Hypothalamus (tissue), 51 donors: ENCODE measurements around the gene PHC1.
A peak's percentile ranks its signal among the peaks of the same experiment; 100 is the strongest.

ENCODE experiments used
- DNase-seq, 51 donors: peaks; one replicate each; lab custom pipeline; 2025; lab: John Stamatoyannopoulos, UW

The PHC1 gene

DNA sequence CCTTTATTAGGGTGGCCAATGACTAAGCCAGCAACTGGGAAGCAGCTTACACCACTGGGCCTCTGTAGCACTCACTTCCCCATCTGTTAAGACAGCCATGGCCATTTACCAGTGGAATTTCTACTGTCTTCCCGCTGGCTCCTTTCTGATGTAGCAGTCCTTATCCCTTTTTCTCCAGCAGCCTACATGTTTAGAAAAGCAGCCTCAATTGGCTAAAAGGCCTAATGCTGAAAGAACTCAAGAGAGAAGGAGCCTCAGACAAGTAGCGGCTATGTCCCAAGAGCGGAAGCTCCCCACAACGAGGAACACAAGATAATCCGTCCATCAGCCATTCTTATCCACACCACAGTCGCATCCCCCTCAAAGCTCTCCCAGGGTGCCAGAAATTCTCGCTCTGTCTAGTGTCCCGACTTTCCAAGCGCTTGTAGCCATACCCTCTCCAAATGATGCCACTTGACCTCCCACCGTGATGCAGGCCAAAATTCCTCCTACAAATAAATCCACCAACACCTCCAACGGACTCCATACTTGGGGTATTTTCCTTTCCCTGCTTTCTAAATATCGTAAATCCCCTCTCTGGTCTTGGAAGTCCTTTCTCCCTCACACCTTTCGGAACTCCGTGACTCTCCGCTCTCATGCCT lies 34.5 kb downstream of the PHC1 start:
- DNase-seq: peak in 9 of 51 donors; percentile 0 to 42 (median 34)

DNA sequence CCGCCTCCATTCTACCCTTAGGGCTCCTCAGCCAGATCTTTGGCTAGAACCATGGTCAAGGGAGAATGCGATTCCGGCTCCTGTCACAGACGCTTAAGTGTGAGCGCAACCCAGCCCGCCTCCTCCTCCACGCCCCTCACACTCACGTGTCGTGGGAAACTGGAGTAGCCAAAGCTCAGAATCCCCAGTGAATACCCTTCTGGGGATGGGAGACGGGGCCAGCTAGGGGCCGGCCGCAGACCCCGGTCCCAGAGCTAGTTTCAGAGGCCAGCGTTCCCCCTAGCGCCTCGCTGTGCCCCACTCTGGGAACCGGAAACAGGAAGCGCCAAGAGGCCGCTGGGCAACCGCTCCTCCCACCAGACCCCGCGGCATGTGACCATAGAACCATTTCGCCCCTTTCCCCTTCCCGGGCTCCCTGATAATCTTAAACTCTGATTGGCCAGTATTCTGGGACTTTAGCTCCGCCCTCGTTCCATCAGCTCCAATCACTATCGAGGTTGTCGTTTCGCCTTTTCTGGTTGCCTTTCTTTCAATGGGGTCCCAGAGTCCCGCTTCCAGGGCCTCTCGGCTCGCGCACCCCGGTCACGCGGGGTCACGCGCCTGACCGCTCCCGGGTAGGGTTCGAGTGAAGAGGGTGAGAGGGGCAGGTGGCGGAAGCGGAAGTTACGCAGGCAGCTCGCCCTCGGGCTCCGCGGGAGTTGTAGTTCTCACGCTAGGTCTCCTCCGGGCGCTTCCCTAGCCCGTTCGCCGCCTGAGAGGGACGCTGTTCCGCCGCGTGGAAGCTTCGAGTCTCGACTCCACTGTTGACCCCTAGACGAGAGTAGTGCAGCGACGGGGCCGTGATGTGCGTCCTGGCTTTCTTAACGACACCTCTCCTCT lies 35.3 kb downstream of the PHC1 start, which contains the start of gene M6PR:
TSS of gene M6PR (minus strand) at position 304 of the 879 bp plus-strand sequence. CDS start 3,241 bp downstream, outside the sequence.
- peak; percentile 92 to 100 (median 98) for DNase-seq

DNA sequence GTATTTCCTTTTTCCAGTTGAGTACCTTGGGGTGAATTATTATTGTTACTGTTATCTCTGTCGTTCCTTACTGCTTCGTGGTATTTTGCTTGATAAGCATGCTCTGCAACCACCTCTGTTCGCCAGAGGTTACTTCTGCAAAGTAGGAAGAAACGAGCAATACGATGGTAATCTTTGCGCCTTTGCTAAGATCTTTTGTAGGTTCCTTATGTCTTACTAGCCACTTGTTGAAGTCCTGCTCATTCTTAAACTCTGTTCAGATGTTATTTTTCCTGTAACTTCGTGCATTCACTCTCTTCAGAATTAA lies 35.9 kb downstream of the PHC1 start:
- no peak for DNase-seq

DNA sequence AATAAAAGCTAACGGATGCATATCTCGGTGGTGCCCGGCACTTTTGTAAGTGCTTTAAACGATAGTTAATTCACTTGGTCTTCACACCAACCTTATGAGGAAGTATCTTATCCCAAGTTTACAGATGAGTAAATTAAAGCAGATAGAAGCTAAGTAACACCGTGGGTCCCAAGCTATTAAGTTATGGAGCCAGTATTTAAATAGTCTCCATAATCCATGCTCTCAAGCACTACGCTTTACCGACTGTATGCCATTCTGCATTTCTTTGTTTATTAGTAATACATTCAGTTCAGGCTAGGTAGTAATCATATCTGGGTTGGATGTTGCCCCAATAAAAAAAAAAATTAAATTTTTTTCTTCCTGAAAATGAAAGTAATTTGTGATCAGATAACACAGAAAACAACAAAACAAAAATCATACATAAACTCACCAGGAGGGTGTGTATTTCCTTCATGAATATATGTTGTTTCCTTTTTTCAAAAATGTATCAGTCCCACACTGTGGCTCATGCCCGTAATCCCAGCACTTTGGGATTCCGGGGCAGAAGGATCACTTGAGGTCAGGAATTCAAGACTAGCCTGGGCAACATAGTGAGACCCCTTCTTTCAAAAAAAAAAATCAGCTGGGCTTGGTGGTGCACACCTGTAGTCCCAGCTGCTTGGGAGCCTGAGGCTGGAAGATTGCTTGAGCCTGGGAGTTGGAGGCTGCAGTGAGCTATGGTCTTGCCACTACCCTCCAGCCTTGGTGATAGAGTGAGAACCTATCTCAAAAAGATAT lies 36.6 kb downstream of the PHC1 start:
- DNase-seq: no peak

DNA sequence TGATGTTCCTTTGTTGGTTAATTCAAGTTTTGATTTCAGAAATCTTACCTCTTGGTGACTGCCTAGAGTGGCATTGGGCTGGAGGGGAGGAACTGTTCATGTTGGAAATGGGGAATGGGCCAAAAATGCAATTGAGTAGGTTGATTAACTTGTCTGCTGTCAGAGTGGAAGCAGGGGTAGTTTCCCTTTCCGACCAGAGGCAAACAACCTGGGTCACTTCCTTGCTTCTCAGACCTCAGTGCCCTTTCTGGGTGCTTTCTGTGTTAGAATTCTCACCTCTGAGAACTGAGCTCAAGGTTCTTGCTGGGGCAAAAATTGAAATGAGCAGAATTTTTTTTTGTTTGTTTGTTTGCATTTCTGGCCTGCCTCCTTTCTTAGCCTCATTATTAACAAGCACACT lies 37.4 kb downstream of the PHC1 start:
- DNase-seq: no peak

DNA sequence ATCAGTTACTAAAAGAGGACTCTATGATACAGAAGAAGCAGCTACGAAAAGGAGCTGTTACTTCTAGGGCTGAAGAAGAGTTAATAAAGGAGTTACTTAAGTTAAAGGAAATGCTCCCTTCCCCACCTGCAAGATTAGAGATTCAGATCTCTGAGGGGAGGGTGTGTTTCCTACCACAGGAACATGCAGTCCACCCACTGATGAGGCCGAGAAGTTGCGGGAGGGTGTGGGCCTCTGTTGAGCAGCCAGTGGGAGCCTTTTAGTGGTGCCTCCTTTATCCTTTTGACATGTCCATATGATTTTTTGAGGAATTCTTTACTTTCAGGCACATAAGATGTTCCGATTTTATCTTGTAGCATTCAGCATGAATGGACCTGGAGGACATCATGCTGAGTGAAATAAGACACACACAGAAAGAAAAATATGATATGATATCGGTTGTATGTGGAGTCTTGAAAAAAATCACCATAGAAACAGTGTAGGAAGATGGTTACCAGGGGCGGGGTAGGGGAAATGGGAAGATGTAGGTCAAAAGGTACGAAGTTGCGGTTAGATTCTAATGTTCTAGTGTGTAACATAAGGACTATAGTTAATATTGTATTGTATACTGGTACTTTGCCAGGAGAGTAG lies 39.6 kb downstream of the PHC1 start:
- no peak for DNase-seq

DNA sequence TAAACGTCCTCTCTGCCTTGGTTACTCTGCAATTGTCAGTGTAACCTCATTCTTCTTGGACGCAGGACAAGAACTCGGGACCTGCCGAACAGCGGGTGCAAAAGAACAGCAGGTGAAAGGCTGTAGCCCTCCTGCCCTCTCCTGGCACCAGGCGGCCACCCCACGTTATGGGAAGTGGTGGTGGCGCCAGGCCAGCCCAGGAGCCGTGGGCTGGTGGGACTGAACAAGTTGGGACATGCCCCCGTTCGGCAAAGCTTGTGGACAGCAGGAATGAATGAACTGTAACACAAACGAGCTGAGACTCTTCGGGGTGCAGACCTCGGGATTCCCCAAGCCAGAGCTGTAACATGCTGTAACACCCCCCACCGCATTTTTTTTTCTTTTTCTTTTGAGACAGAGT lies 41.8 kb downstream of the PHC1 start:
- DNase-seq: no peak

DNA sequence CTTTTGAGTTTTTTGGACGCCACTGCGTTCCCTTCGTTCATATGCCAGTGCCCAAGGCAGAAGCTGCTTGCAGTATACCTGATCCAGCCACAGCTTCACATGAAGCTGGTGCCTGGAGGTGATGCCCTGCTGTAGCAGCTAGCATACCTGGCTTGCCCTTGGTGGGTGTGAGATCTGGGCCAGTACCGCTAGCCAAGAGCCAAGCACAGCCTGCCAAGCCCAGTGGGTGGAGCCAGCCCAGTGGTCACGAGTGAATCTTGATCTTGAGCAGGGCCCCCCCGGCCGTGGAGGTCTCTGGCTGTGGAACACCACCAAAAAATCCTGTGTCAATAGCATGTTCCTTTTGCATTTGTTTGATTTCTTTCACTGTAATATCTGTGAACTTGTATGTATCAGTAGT lies 42.5 kb downstream of the PHC1 start:
- DNase-seq: no peak

DNA sequence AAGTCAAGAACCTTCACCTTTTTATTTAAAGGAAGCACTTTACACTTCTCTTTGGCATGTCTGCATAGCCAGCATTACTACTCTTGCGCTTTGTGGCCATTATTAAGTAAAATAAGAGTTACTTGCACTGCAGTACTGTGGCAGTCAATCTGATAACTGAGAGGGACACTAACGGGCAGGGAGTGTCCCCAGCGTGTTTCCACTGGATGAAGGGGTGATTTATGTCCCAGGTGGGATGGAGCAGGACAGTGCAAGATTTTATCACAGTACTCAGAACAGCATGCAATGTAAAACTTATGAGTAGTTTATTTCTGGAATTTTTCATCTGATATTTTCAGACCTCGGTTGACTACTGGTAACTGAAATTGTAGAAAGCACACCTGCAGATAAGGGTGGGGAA lies 43.3 kb downstream of the PHC1 start:
- no peak for DNase-seq

DNA sequence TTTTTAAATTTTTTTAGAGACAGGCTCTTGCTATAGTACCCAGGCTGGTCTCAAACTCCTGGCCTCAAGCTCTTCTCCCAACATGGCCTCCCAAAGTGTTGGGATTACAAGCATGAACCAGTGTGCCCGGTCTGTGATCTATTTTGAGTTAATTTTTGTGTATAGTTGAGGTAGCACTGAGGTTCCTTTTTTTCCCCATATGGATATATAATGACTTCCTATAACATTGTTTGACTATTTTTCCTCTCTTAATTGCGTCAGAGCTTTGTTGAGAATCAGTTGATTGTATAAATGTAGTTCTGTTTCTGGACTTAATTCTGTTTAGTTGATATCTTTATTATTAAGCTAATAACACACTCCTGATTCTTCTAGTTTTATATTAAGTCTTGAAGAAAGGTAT lies 43.8 kb downstream of the PHC1 start:
- DNase-seq: no peak

DNA sequence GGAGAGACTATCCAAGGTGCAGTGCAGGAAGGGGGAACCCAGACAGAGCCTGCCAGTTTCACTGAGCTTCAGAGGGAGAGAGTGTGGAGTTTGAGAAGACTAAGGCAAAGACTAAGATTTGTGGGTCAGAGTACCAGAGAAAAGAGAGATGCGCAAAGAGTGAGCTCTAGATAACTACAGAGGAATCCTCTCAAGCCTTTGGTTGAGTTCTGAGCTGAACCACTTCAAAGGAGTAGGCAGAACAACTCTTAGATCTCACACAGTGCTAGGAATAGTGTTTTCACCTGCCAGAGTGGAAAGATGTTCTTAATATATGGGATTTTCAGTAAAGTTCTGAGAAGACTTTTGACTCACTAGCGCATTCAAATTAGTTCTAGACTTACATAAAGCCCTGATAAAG lies 45.9 kb downstream of the PHC1 start:
- no peak for DNase-seq

DNA sequence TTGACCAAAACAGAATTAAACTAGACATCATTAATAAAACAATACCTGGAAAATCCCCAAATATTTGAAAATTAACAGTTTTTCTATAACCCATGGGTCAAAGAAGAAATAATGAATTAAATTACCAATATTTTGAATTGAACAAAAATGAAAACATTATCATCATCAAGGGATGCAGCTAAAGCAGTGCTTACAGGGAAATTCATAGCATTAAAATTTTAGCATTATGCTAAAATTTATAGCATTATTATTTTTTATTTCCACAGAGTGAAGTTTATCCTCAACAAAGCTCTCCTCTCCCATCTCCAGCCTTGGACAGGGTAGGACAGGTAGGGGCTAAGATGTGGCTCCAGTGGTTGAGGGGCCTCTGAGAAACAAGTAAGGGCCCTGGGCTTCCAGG lies 54.5 kb downstream of the PHC1 start:
- DNase-seq: no peak

DNA sequence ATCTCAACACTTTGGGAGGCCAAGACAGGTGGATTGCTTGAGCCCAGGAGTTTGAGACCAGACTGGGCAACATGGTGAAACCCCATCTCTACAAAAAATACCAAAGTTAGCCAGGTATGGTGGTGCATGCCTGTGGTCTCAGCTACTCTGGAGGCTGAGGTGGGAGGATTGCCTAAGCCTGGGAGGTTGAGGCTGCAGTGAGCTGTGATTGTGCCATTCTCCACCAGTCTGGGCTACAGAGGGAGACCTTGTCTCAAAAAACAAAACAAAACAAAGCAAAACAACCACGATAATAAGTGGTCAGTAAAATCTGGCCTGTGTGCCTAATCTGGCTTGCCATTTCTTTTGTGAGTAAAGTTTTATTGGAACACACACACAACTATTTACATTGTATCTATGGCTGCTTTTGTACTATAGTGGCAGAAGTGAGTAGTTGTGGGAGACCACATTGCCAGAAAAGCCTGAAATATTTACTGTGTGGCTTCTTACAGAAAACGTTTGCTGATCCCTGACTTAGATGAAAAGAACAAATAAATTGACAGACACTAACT lies 55.6 kb downstream of the PHC1 start:
- no peak for DNase-seq

DNA sequence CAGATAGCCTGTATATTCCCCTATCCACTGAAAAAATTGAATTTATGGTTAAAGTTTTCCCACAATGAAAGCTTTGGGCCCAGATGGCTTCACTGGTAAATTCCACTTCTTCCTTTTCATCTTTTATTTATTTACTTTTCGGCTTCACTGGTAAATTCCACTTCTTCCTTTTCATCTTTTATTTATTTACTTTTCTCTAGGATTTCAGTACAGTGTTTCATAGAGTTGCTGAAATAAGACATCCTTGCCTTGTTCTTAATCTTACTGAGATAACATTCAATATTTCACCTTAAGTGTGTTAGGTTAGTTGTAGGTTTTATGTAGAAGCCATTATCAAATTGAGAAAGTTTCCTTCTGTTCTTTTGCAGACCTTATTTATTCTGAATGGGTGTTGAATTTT lies 56.1 kb downstream of the PHC1 start:
- DNase-seq: no peak

DNA sequence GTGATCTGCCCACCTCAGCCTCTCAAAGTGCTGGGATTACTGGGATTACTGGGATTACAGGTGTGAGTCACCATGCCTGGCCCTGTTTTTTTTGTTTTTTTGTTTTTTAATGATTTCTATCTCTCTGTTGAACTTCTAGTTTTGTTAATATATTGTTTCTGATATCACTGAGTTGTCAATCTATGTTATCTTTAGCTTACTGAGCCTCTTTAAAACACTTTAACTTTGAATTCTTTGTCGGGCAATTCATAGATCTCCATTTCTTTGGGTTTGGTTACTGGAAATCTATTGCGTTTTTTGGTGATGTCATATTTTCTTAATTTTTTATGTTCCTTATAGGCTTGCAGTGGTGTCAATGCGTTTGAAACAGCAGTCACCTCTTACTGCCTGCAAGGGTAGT lies 65.8 kb downstream of the PHC1 start:
- no peak for DNase-seq

DNA sequence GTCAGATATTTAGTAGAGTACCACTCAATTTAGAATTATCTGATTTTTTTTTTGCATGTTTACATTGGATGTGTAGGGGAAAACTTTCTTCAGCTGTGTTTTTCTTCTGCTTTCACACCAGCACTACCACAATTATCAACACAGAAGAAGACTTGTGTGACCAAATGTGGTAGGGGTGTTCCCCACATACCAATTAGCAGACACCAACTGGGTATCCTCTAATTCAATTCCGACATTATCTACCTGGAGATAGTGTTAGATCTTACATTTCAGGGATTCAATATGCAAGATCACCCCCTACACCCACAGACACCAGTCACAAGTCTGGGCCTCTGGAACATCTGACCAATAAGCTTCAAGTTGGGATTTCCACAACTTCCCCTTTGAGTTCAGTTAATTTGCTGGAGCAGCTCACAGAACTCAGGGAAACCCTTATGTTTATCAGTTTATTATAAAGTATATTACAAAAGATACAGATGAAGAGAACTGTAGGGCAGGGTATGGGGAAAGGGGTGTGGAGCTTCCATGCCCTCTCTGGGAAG lies 71.0 kb downstream of the PHC1 start:
- no peak for DNase-seq

DNA sequence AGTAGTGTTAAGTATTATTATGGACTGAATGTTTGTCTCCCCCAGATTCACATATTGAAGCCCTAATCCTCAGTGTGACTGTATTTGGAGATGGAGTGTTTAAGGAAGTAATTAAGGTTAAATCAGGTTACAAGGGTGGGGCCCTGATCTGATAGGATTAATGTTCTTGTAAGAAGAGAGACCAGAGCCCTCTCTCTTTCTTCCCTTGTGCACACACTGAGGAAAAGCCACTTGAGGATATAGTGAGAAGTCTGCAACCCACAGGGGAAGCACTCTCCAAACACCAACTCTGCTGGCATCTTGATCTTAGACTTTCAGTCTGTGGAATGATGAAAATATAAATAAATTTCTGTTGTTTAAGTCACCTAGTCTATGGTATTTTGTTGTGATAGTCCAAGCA lies 72.9 kb downstream of the PHC1 start:
- no peak for DNase-seq

DNA sequence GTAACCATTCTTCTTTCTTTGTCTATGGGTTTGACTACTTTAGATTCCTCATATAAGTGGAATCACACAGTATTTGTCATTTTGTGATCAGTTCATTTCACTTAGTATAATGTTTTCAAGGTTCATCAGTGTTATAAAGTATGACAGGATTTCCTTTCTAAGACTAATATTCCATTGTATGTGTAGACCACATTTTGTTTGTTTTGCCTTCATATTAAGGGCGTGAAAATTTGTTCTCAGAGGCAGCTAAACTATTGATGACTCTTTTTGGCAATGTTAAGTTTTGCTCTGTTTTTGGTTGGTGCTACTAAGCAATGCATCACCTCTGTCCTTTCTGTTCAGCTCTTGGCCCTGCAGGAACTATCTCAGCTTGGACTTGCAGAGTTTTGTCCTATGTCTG lies 73.4 kb downstream of the PHC1 start:
- no peak for DNase-seq

DNA sequence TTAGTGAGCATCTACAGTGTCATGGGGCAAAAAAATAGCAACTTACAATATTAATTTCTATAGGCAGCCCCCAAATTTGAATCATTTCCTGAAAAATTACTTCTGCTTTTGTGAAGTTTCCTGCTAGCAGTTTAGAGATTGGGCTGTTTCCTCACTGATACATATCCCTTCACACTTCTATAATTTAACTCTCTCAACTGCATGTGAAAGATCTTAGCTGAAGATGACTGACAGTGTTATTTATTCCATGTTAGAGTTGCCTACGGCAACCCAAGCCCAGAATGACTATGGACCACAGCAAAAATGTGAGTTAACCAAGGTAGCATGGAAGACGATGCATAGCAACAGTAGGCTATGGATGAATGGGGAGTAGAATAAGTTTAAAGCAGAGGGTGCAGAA lies 75.1 kb downstream of the PHC1 start, which contains the start of gene KLRG1:
TSS of gene KLRG1 (plus strand) at position 134 of the 400 bp plus-strand sequence. CDS start at position 224, 90 bp downstream.
- no peak for DNase-seq
